Naive thymus-derived CD4-positive, alpha-beta T cell (primary cell): ENCODE measurements around the gene GPX4. TPM values are rescaled to one million over a fixed set of nuclear protein-coding genes. Genes with fewer than 3 reads are reported as not detected.

ENCODE experiments used
- ATAC-seq: fragments of 150-1000 bp; cut with Tn5 transposase; 2 replicates; pipeline ENCODE4 v1.10.0; 2021; ENCODE audit warnings: mild to moderate bottlenecking, moderate library complexity
- CTCF ChIA-PET: fragments of 350-600 bp; sonication (Branson Sonifier 250); formaldehyde crosslinking; loops from one replicate; lab custom pipeline; 2021; ENCODE audit warnings: antibody characterized with exemption; lab: Charles Lee
- POLR2A ChIA-PET: fragments of 350-600 bp; sonication (Branson Sonifier 250); formaldehyde crosslinking; loops from one replicate; lab custom pipeline; 2021; ENCODE audit warnings: antibody characterized with exemption, inconsistent platforms; lab: Charles Lee
- DNase-seq, 9 donors: peaks; one replicate each; pipeline versions ENCODE4 v3.0.0 to v3.0.0-alpha.2; 2020 to 2022; ENCODE audit warnings: mixed read lengths in 1 of 9
- H3K27ac ChIP-seq: one replicate; pipeline ENCODE4 v1.7.0; 2013; ENCODE audit warnings: mild to moderate bottlenecking, low read depth, low read length, moderate library complexity
- H3K27me3 ChIP-seq, 2 donors: one replicate each; pipeline ENCODE4 v1.7.0; 2013; ENCODE audit warnings: low read length in 2 of 2, mild to moderate bottlenecking in 2 of 2, moderate library complexity in 2 of 2; ENCODE audit not compliant: control insufficient read depth in 2 of 2, insufficient read depth in 2 of 2
- H3K36me3 ChIP-seq, 3 experiments: 1 replicate in 2 of 3; 2 replicates in 1 of 3; pipeline ENCODE4 v1.7.0; 2013; ENCODE audit warnings: low read length in 3 of 3, mild to moderate bottlenecking in 3 of 3, moderate library complexity in 1 of 3; ENCODE audit not compliant: insufficient read depth in 3 of 3, control insufficient read depth in 2 of 3
- H3K4me1 ChIP-seq, 2 donors: one replicate each; pipeline ENCODE4 v1.7.0; 2013; ENCODE audit warnings: low read length in 2 of 2, mild to moderate bottlenecking in 2 of 2, moderate library complexity in 1 of 2; ENCODE audit not compliant: control insufficient read depth in 2 of 2, insufficient read depth in 2 of 2
- H3K4me3 ChIP-seq: 2 replicates; pipeline ENCODE4 v1.7.0; 2013; ENCODE audit warnings: mild to moderate bottlenecking, low read length
- H3K9me3 ChIP-seq, 3 experiments: 1 replicate in 2 of 3; 2 replicates in 1 of 3; pipeline ENCODE4 v1.7.0; 2013; ENCODE audit warnings: low read length in 3 of 3; ENCODE audit not compliant: control insufficient read depth in 2 of 3
- H3K27ac Mint-ChIP-seq, 9 donors: one replicate each; pipeline ENCODE4 v1.8.0; 2020 to 2022; ENCODE audit warnings: mixed read lengths in 9 of 9, mild to moderate bottlenecking in 8 of 9, moderate library complexity in 5 of 9, inconsistent platforms in 2 of 9
- H3K27me3 Mint-ChIP-seq, 5 donors: one replicate each; pipeline ENCODE4 v1.8.0; 2021 to 2022; ENCODE audit warnings: mixed read lengths in 5 of 5, mild to moderate bottlenecking in 1 of 5
- H3K36me3 Mint-ChIP-seq, 5 donors: one replicate each; pipeline ENCODE4 v1.8.0; 2020 to 2022; ENCODE audit warnings: mixed read lengths in 5 of 5, mild to moderate bottlenecking in 3 of 5, inconsistent platforms in 1 of 5
- H3K4me1 Mint-ChIP-seq, 7 donors: one replicate each; pipeline ENCODE4 v1.8.0; 2020 to 2022; ENCODE audit warnings: mixed read lengths in 7 of 7, mild to moderate bottlenecking in 3 of 7, inconsistent platforms in 1 of 7
- H3K4me3 Mint-ChIP-seq, 10 donors: one replicate each; pipeline ENCODE4 v1.8.0; 2020 to 2022; ENCODE audit warnings: mild to moderate bottlenecking in 10 of 10, mixed read lengths in 10 of 10, moderate library complexity in 6 of 10, inconsistent platforms in 2 of 10
- H3K9me3 Mint-ChIP-seq, 11 donors: one replicate each; pipeline ENCODE4 v1.8.0; 2020 to 2022; ENCODE audit warnings: mixed read lengths in 11 of 11, mild to moderate bottlenecking in 4 of 11, inconsistent platforms in 1 of 11, moderate library complexity in 1 of 11
- intact Hi-C, 2 donors: fragments of 100-400 bp; cut with micrococcal nuclease; formaldehyde crosslinking; loops; one replicate each; pipeline ENCODE4 v1.15.1; 2023
- polyA plus RNA-seq, 2 donors: library from polyadenylated mRNA; unstranded; fragments of 300-500 nt; fragmentation: Illumina TruSeq; gene quantifications; one replicate each; pipeline ENCODE4 v1.2.3, GENCODE V29; 2021
- total RNA-seq, 6 experiments: library from RNA in 5 of 6; stranded (reverse) in 5 of 6; gene quantifications; 1 replicate in 5 of 6; 2 replicates in 1 of 6; pipeline ENCODE4 v1.2.3 and lab custom pipeline; 2021 to 2026

Gene GPX4
- total and polyA plus RNA-seq, 7 experiments from 2014 or later = 122 to 522 (median 228) TPM

DNA sequence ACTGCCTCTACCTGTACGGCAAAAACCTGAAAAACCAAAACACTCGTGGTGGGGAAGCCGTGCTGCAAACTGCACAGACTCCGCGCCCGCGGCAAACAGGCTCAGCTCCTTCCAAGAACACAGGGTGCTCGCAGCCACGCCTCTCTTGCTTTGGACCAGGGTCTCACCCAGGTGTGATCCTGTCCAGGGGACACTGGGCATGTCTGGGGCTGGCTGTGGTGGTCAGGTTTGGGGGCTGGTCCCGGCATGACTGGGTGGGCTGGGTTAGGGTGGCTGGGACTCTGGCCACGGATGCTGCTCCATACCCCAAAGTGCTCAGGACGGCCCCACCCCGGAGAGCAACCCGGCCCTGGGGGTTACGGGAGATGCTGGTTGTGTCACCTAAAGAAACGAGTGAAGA lies 13.9 kb downstream of the GPX4 start:
- Mint-ChIP-seq H3K27me3 (no peaks in the 10 kb centered on the region), H3K27ac (peak overlapping the region in 1 of 9 donors; percentile 37), H3K4me1 (peaks cover 0 to 4% (median 0%) of the 10 kb centered on the region in 7 donors), H3K36me3 (peaks cover 0 to 14% (median 0%) of the 10 kb centered on the region in 5 donors), H3K9me3 (no peaks in the 10 kb centered on the region), H3K4me3 (no peak overlapping the region)
- H3K36me3 ChIP-seq = peaks cover 6 to 87% (median 18%) of the 10 kb centered on the region in 3 experiments
- no peaks in the 10 kb centered on the region for H3K9me3 ChIP-seq
- no peak for ATAC-seq
- H3K4me1 ChIP-seq = peaks cover 0 to 8% of the 10 kb centered on the region in 2 donors
- H3K27me3 ChIP-seq = no peaks in the 10 kb centered on the region
- H3K27ac ChIP-seq = no peak overlapping the region
- CTCF ChIA-PET = no interaction called here
- DNase-seq = no peak
- no peak overlapping the region for H3K4me3 ChIP-seq
- POLR2A ChIA-PET = interaction anchor here (0.7 kb wide), 1 partner anchor 1554 kb away, joined by 3 read pairs; no protein-coding TSS in a partner anchor
- intact Hi-C loops = no loop called here

DNA sequence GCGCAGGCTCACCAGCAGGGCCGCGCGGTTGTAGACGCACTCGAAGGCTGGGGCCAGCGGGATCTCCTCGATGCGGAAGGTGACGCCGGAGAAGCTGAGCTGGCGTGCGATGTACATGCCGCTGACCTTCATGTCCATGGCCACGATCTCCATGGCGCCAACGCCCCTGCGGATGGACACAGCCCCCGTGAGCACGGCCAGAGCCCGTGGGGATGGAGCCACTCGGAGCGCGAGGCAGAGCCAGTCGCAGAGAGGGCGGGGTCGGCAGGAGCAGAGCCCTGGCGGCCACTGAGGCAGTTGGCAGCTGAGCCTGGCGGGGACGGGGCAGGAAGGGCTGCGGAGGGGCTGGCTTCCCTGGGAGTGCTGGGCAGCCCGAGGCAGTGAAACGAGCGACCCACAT lies 15.2 kb downstream of the GPX4 start:
- no peak for DNase-seq

DNA sequence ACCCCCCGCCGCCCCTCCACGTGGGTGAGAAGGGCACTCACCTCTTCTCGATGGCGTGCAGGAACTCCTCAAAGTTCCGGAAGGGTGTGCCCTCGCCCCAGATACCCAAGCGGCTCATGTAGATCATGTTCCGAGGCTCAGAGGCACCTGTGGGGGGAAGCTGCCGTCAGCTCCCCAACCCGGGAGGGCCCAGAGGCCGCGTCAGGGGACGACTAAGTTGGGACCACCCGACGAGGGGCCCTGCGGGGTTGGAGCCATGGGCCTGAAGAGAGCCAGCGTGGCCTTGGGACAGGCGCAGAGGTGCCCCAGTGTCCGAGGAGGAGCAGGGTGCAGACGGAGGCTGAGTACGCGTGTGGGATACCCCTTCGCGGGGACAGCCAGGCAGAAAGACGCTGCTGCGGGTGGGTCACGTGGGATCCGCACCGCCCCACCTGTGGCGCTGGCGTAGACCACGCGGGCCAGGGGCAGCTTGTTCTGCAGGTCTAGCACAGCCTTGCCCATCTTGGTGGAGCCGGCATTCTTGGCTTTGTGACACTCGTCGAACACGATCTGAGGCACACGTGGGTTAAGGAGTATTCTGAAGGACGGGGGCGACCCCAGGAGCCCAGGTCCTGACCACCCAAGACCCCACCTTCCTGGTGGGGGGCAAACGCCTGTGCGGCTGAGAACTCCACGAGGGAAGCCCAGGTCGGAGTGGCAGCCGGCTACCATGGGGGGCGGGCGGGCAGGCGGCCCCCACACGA lies 15.9 kb downstream of the GPX4 start:
- Histone ChIP-seq H3K36me3 (peaks cover 6 to 93% (median 16%) of the 10 kb centered on the region in 3 experiments), H3K27me3 (no peaks in the 10 kb centered on the region), H3K4me1 (no peaks in the 10 kb centered on the region), H3K9me3 (no peaks in the 10 kb centered on the region), H3K4me3 (no peak overlapping the region), H3K27ac (no peak overlapping the region)
- Mint-ChIP-seq H3K27ac (no peak overlapping the region), H3K27me3 (no peaks in the 10 kb centered on the region), H3K4me1 (peaks cover 0 to 1% (median 0%) of the 10 kb centered on the region in 7 donors), H3K4me3 (no peak overlapping the region), H3K9me3 (no peaks in the 10 kb centered on the region), H3K36me3 (peaks cover 0 to 14% (median 0%) of the 10 kb centered on the region in 5 donors)
- no peak for ATAC-seq
- DNase-seq = no peak
- ChIA-PET POLR2A (interaction anchor here (1.5 kb wide), 1 partner anchor 72 kb away, joined by 3 read pairs; no protein-coding TSS in a partner anchor), CTCF (no interaction called here)
- intact Hi-C loops = no loop called here

More for the DNA sequence above, 15.2 kb downstream of the GPX4 start:
- H3K4me3 Mint-ChIP-seq = no peak overlapping the region
- H3K4me1 Mint-ChIP-seq = peaks cover 0 to 1% (median 0%) of the 10 kb centered on the region in 7 donors
- no peak overlapping the region for H3K4me3 ChIP-seq
- no peak for ATAC-seq
- ChIA-PET CTCF (no interaction called here), POLR2A (interaction anchor here (1.5 kb wide), 1 partner anchor 73 kb away, joined by 3 read pairs; no protein-coding TSS in a partner anchor)
- no peaks in the 10 kb centered on the region for H3K27me3 Mint-ChIP-seq
- intact Hi-C loops = no loop called here
- no peaks in the 10 kb centered on the region for H3K27me3 ChIP-seq
- H3K36me3 Mint-ChIP-seq = peaks cover 0 to 14% (median 0%) of the 10 kb centered on the region in 5 donors
- peaks cover 6 to 91% (median 19%) of the 10 kb centered on the region in 3 experiments for H3K36me3 ChIP-seq
- H3K9me3 Mint-ChIP-seq = no peaks in the 10 kb centered on the region
- H3K27ac Mint-ChIP-seq = no peak overlapping the region
- H3K4me1 ChIP-seq = peaks cover 0 to under 1% of the 10 kb centered on the region in 2 donors
- no peak overlapping the region for H3K27ac ChIP-seq
- H3K9me3 ChIP-seq = no peaks in the 10 kb centered on the region

DNA sequence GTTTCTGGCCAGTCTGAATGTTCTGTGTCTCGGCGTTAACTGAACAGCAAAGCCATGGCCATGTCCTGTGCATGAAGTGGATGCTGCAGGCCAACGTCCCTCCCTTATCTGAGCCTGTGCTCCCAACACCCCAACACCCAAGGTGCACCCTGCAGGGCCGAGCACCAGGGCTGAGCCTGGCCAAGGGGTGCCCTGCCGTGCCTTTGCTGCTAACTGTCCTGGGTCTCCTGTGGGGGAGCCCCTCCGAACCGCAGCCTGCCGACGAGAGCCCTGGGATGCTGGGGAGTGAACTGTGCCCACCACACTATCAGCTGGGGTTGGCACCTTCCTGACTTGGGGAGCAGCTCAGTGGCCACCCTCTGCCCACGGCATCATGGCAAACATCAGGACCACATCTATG lies 17.6 kb downstream of the GPX4 start:
- Histone ChIP-seq H3K4me1 (no peaks in the 10 kb centered on the region), H3K27me3 (no peaks in the 10 kb centered on the region), H3K4me3 (no peak overlapping the region), H3K36me3 (peaks cover 6 to 97% (median 16%) of the 10 kb centered on the region in 3 experiments), H3K27ac (no peak overlapping the region), H3K9me3 (no peaks in the 10 kb centered on the region)
- Mint-ChIP-seq H3K27me3 (no peaks in the 10 kb centered on the region), H3K9me3 (no peaks in the 10 kb centered on the region), H3K27ac (peak overlapping the region in 3 of 9 donors; percentile 4 to 51 (median 15)), H3K36me3 (peaks cover 0 to 14% (median 0%) of the 10 kb centered on the region in 5 donors), H3K4me1 (peaks cover 0 to 5% (median 0%) of the 10 kb centered on the region in 7 donors), H3K4me3 (no peak overlapping the region)
- ChIA-PET POLR2A (interaction anchor here (0.6 kb wide), 1 partner anchor 11 kb away, joined by 3 read pairs; no protein-coding TSS in a partner anchor), CTCF (interaction anchor here (0.5 kb wide), 1 partner anchor 124 kb away, joined by 3 read pairs; no protein-coding TSS in a partner anchor)
- DNase-seq (no peak), ATAC-seq (no peak)
- intact Hi-C loops = no loop called here

DNA sequence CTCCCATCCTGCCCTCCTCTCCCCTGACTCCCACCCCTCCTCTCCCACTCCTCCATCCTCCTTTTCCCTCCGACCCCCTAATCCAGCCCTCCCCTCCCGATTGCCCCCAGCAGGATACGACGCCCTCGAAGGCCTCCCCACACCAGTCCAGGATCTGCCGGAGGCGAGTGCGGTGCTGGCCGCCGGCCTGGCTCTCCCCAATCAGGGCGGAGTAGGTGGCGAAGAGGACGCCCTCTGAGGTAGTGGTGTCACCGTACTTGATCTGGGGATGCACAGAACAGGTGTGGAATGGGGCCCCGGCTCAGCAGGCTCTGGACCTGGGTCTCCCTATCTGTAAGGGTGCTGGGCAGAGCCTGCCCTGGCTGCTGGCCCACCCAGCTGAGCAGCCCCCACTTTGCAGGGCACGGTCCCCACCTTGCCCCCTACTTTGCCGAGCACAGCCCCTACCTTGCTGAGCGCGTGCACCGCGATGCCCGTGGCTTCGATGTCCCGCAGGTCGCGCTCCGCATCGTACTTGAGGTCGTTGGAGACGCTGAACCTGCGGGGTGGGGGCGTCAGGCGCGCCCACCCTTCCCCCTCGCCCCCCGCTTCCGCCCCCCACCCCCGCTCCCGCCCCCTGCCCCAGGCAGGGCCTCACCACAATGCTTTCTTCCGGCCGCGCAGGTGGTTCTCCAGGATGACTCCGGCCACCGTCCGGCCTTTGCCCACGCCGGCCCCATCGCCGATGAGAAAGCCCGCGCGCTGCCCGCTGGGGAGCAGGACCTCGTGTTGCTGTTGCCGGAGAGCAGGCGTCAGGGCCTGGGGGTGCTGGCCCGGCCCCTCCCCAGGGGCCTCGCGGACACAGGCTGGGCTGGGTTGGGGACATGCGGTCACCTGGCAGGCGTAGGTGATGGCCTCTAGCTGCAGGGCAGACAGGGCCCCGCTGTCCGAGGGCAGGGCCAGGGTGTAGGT lies 18.5 kb downstream of the GPX4 start:
- intact Hi-C loops = no loop called here
- Histone ChIP-seq H3K4me1 (no peaks in the 10 kb centered on the region), H3K36me3 (peaks cover 8 to 97% (median 23%) of the 10 kb centered on the region in 3 experiments), H3K4me3 (no peak overlapping the region), H3K27me3 (no peaks in the 10 kb centered on the region), H3K9me3 (no peaks in the 10 kb centered on the region), H3K27ac (no peak overlapping the region)
- H3K9me3 Mint-ChIP-seq = no peaks in the 10 kb centered on the region
- ChIA-PET POLR2A (no interaction called here), CTCF (no interaction called here)
- DNase-seq (no peak), ATAC-seq (no peak)
- no peaks in the 10 kb centered on the region for H3K27me3 Mint-ChIP-seq
- peak overlapping the region in 1 of 10 donors; percentile 52 for H3K4me3 Mint-ChIP-seq
- peak overlapping the region in 1 of 9 donors; percentile 51 for H3K27ac Mint-ChIP-seq
- H3K36me3 Mint-ChIP-seq = peaks cover 0 to 14% (median 0%) of the 10 kb centered on the region in 5 donors
- peaks cover 0 to 8% (median 0%) of the 10 kb centered on the region in 7 donors for H3K4me1 Mint-ChIP-seq

DNA sequence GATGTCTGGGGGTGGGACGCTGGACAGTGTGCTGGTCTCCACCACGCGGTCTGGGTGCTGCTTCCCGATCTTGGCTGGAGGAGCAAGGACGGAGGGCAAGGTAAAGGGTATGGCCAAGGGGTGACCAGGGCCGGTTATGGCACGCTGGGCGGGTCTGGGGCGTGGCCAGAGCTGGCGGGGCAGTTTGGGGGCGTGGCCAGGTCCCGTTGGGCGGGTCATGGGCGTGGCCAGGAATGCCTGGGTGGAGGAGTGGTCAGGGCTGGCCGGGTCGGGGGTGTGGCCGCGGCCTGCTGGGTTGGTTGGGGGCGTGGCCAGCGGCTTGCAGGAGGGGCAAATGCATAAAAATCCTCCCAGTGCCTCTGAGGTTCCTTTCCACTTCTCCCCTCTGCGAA lies 19.2 kb downstream of the GPX4 start:
- Histone ChIP-seq H3K4me3 (no peak overlapping the region), H3K27me3 (no peaks in the 10 kb centered on the region), H3K4me1 (no peaks in the 10 kb centered on the region), H3K36me3 (peaks cover 15 to 97% (median 30%) of the 10 kb centered on the region in 3 experiments), H3K9me3 (no peaks in the 10 kb centered on the region), H3K27ac (no peak overlapping the region)
- peaks cover 0 to 14% (median 0%) of the 10 kb centered on the region in 5 donors for H3K36me3 Mint-ChIP-seq
- intact Hi-C loops = no loop called here
- H3K27me3 Mint-ChIP-seq = no peaks in the 10 kb centered on the region
- peak; percentile 83 for ATAC-seq
- H3K4me1 Mint-ChIP-seq = peaks cover 0 to 11% (median 5%) of the 10 kb centered on the region in 7 donors
- POLR2A ChIA-PET = no interaction called here
- peak overlapping the region in 2 of 9 donors; percentile 39 to 43 for H3K27ac Mint-ChIP-seq
- DNase-seq = peak in 1 of 9 donors; percentile 79
- H3K9me3 Mint-ChIP-seq = no peaks in the 10 kb centered on the region
- H3K4me3 Mint-ChIP-seq = peak overlapping the region in 1 of 10 donors; percentile 52
- CTCF ChIA-PET = interaction anchor here (0.6 to 1.8 kb wide), 2 partner anchors 72 to 343 kb away, joined by 3 read pairs; no protein-coding TSS in a partner anchor
